Progenitor cell of endocrine pancreas (in vitro differentiated cells): ENCODE results near the gene HSPB9. TPM values are rescaled to one million over a fixed set of nuclear protein-coding genes. Genes with fewer than 3 reads are reported as not detected.
A peak's percentile ranks its signal among the peaks of the same experiment; 100 is the strongest.

Source experiments
- DNase-seq: peaks from one replicate; pipeline ENCODE4 v3.0.0; 2021; ENCODE audit warnings: low spot score; ENCODE audit not compliant: unreplicated experiment
- H3K27ac Mint-ChIP-seq: 2 replicates; pipeline ENCODE4 v1.8.0; 2021; ENCODE audit warnings: mild to moderate bottlenecking, moderate library complexity, mixed read lengths
- H3K27me3 Mint-ChIP-seq: 2 replicates; pipeline ENCODE4 v1.8.0; 2021; ENCODE audit warnings: mixed read lengths
- H3K36me3 Mint-ChIP-seq: 2 replicates; pipeline ENCODE4 v1.8.0; 2022; ENCODE audit warnings: mixed read lengths; ENCODE audit not compliant: insufficient read depth
- H3K4me1 Mint-ChIP-seq: 2 replicates; pipeline ENCODE4 v1.8.0; 2021; ENCODE audit warnings: low read depth, mixed read lengths
- H3K4me3 Mint-ChIP-seq: 2 replicates; pipeline ENCODE4 v1.8.0; 2021; ENCODE audit warnings: low read depth, mild to moderate bottlenecking, moderate library complexity, mixed read lengths
- H3K9me3 Mint-ChIP-seq: 2 replicates; pipeline ENCODE4 v1.8.0; 2021; ENCODE audit warnings: low read depth, mixed read lengths
- CTCF ChIP-seq: fragments of 200-600 bp; sonication (generic); IDR thresholded peaks from one replicate; pipeline ENCODE4 v1.5.0; 2021; ENCODE audit warnings: antibody characterized with exemption, mild to moderate bottlenecking; ENCODE audit not compliant: unreplicated experiment
- long read RNA-seq: library from polyadenylated mRNA; unstranded; transcript quantifications from one replicate; pipeline ENCODE4 v2.0.0, GENCODE V29; 2020
- total RNA-seq: library from RNA; stranded (reverse); gene quantifications from 2 replicates; pipeline ENCODE4 v1.2.1, GENCODE V29; 2021

HSPB9 gene
- 0.16 TPM in 1 of 2 replicates, not detected in the other for total RNA-seq
- long read RNA-seq = 0 reads

GRCh38 chr17:42122371-42123303 is at the start of gene HSPB9:
TSS of gene HSPB9 (plus strand) at chr17:42122804. CDS start at chr17:42122851, 47 bp downstream.
- Mint-ChIP-seq H3K9me3 (no peaks in the 10 kb centered on the region), H3K36me3 (peaks cover 4% of the 10 kb centered on the region), H3K27ac (peak within 1 kb of the TSS; percentile 69), H3K4me3 (peak within 1 kb of the TSS; percentile 68), H3K4me1 (peaks cover 10% of the 10 kb centered on the region), H3K27me3 (no peaks in the 10 kb centered on the region)
- TF ChIP-seq CTCF = no peak
- no peak for DNase-seq

GRCh38 chr17:42075789-42076188 is 46.8 kb upstream of the HSPB9 start:
- Mint-ChIP-seq H3K9me3 (no peaks in the 10 kb centered on the region), H3K27ac (no peak overlapping the region)

GRCh38 chr17:42076797-42077559 is 45.6 kb upstream of the HSPB9 start:
- no peak for DNase-seq
- Mint-ChIP-seq H3K9me3 (no peaks in the 10 kb centered on the region), H3K27me3 (peaks cover 34% of the 10 kb centered on the region), H3K36me3 (no peaks in the 10 kb centered on the region), H3K27ac (no peak overlapping the region), H3K4me3 (no peak overlapping the region), H3K4me1 (peaks cover 1% of the 10 kb centered on the region)
- TF ChIP-seq CTCF = no peak

More at GRCh38 chr17:42075789-42076188, 46.8 kb upstream of the HSPB9 start:
- no peak for DNase-seq
- no peak for TF ChIP-seq CTCF
- no peaks in the 10 kb centered on the region for H3K36me3 Mint-ChIP-seq
- peaks cover 1% of the 10 kb centered on the region for H3K4me1 Mint-ChIP-seq
- H3K27me3 Mint-ChIP-seq = peaks cover 46% of the 10 kb centered on the region
- no peak overlapping the region for H3K4me3 Mint-ChIP-seq

GRCh38 chr17:42077755-42078154 is 44.8 kb upstream of the HSPB9 start:
- no peaks in the 10 kb centered on the region for H3K36me3 Mint-ChIP-seq
- peaks cover 35% of the 10 kb centered on the region for H3K27me3 Mint-ChIP-seq
- no peak for DNase-seq
- no peaks in the 10 kb centered on the region for H3K9me3 Mint-ChIP-seq
- H3K27ac Mint-ChIP-seq = no peak overlapping the region
- no peak overlapping the region for H3K4me3 Mint-ChIP-seq
- H3K4me1 Mint-ChIP-seq = peaks cover 1% of the 10 kb centered on the region
- TF ChIP-seq CTCF = no peak

GRCh38 chr17:42078396-42079043 is 44.1 kb upstream of the HSPB9 start:
- no peak for DNase-seq
- Mint-ChIP-seq H3K9me3 (no peaks in the 10 kb centered on the region), H3K4me1 (no peaks in the 10 kb centered on the region)

More at GRCh38 chr17:42078396-42079043, 44.1 kb upstream of the HSPB9 start:
- Mint-ChIP-seq H3K27ac (no peak overlapping the region), H3K27me3 (peaks cover 27% of the 10 kb centered on the region), H3K4me3 (no peak overlapping the region), H3K36me3 (no peaks in the 10 kb centered on the region)
- TF ChIP-seq CTCF = no peak
